CD14-positive monocyte (primary cell): Measurements from ENCODE around the gene RHOT2. TPM values are rescaled to one million over a fixed set of nuclear protein-coding genes. Genes with fewer than 3 reads are reported as not detected.

Experiments
- DNase-seq, 3 donors: peaks; one replicate each; pipeline ENCODE4 v3.0.0-alpha.2; 2011 to 2022
- H2AFZ ChIP-seq: 2 replicates; pipeline ENCODE4 v1.6.0; 2012; ENCODE audit warnings: mild to moderate bottlenecking, low read depth, low read length, inconsistent platforms; ENCODE audit not compliant: insufficient read depth, poor library complexity, severe bottlenecking
- H3K27ac ChIP-seq, 2 donors: 1 replicate in 1 of 2; 2 replicates in 1 of 2; pipeline ENCODE4 v1.5.1; 2012 to 2013; ENCODE audit warnings: low read length in 2 of 2, control low read depth in 1 of 2, inconsistent platforms in 1 of 2, low read depth in 1 of 2, mild to moderate bottlenecking in 1 of 2
- H3K27me3 ChIP-seq, 2 donors: one replicate each; pipeline versions ENCODE4 v1.6.0 to v1.6.1; 2011 to 2013; ENCODE audit warnings: low read length in 2 of 2; ENCODE audit not compliant: control insufficient read depth in 2 of 2, insufficient read depth in 2 of 2
- H3K36me3 ChIP-seq, 2 donors: replicated peaks in 1 of 2; 1 replicate in 1 of 2; 2 replicates in 1 of 2; pipeline versions ENCODE4 v1.5.1 to v1.6.1; 2012 to 2013; ENCODE audit warnings: low read length in 2 of 2, control low read depth in 1 of 2, inconsistent platforms in 1 of 2, mild to moderate bottlenecking in 1 of 2; ENCODE audit not compliant: insufficient read depth in 2 of 2, control insufficient read depth in 1 of 2
- H3K4me1 ChIP-seq, 2 donors: 1 replicate in 1 of 2; 2 replicates in 1 of 2; pipeline versions ENCODE4 v1.5.1 to v1.6.1; 2012 to 2013; ENCODE audit warnings: low read length in 2 of 2, control low read depth in 1 of 2, inconsistent platforms in 1 of 2, mild to moderate bottlenecking in 1 of 2, moderate library complexity in 1 of 2; ENCODE audit not compliant: insufficient read depth in 2 of 2, control insufficient read depth in 1 of 2
- H3K4me2 ChIP-seq: replicated peaks from 2 replicates; pipeline ENCODE3; 2012; ENCODE audit warnings: low read length, moderate library complexity, mild to moderate bottlenecking; ENCODE audit not compliant: poor library complexity, severe bottlenecking; ENCODE audit errors: extremely low read depth
- H3K4me3 ChIP-seq, 3 experiments: fragments of 200-600 bp in 1 of 3; sonication (generic) in 1 of 3; replicated peaks in 1 of 3; 1 replicate in 2 of 3; 2 replicates in 1 of 3; pipeline ENCODE4 v1.5.1; 2011 to 2013; ENCODE audit warnings: low read length in 3 of 3, mild to moderate bottlenecking in 3 of 3, control low read depth in 2 of 3, low read depth in 2 of 3, inconsistent platforms in 1 of 3, moderate library complexity in 1 of 3
- H3K79me2 ChIP-seq: 2 replicates; pipeline ENCODE4 v1.6.0; 2012; ENCODE audit warnings: mild to moderate bottlenecking, control low read depth, inconsistent platforms, low read length, moderate library complexity; ENCODE audit not compliant: insufficient read depth
- H3K9ac ChIP-seq: 2 replicates; pipeline ENCODE4 v1.6.0; 2017; ENCODE audit warnings: low read length, mild to moderate bottlenecking; ENCODE audit not compliant: insufficient read depth, poor library complexity, severe bottlenecking
- H3K9me3 ChIP-seq, 2 donors: replicated peaks in 1 of 2; 1 replicate in 1 of 2; 2 replicates in 1 of 2; pipeline versions ENCODE4 v1.5.1 to v1.6.1; 2012 to 2013; ENCODE audit warnings: low read length in 2 of 2, control low read depth in 1 of 2; ENCODE audit not compliant: control insufficient read depth in 1 of 2, insufficient read depth in 1 of 2
- H4K20me1 ChIP-seq: 2 replicates; pipeline ENCODE4 v1.6.0; 2012; ENCODE audit warnings: mild to moderate bottlenecking, low read length, control low read depth, moderate library complexity; ENCODE audit not compliant: insufficient read depth
- H3K27ac Mint-ChIP-seq, 7 donors: one replicate each; pipeline ENCODE4 v1.8.0; 2020; ENCODE audit warnings: mild to moderate bottlenecking in 7 of 7, mixed read lengths in 7 of 7, moderate library complexity in 6 of 7, inconsistent platforms in 2 of 7
- H3K27me3 Mint-ChIP-seq, 3 donors: one replicate each; pipeline ENCODE4 v1.8.0; 2021 to 2022; ENCODE audit warnings: low read depth in 3 of 3, mild to moderate bottlenecking in 3 of 3, mixed read lengths in 3 of 3, moderate library complexity in 3 of 3, inconsistent platforms in 1 of 3
- H3K36me3 Mint-ChIP-seq, 2 donors: one replicate each; pipeline ENCODE4 v1.8.0; 2020; ENCODE audit warnings: mixed read lengths in 2 of 2, inconsistent platforms in 1 of 2, mild to moderate bottlenecking in 1 of 2
- H3K4me1 Mint-ChIP-seq: one replicate; pipeline ENCODE4 v1.8.0; 2020; ENCODE audit warnings: mild to moderate bottlenecking, mixed read lengths
- H3K4me3 Mint-ChIP-seq, 2 donors: one replicate each; pipeline ENCODE4 v1.8.0; 2020; ENCODE audit warnings: mild to moderate bottlenecking in 2 of 2, mixed read lengths in 2 of 2, moderate library complexity in 1 of 2
- H3K9me3 Mint-ChIP-seq, 7 donors: one replicate each; pipeline ENCODE4 v1.8.0; 2020 to 2022; ENCODE audit warnings: mixed read lengths in 7 of 7, mild to moderate bottlenecking in 6 of 7, moderate library complexity in 6 of 7, inconsistent platforms in 2 of 7
- WGBS: methylation state at CpG from one replicate; pipeline ENCODE4 v1.1.5; 2013; ENCODE audit warnings: missing lambda C conversion rate; ENCODE audit not compliant: insufficient coverage; 5-methylcytosine and 5-hydroxymethylcytosine counted together
- intact Hi-C, 2 donors: fragments of 100-400 bp; cut with micrococcal nuclease; formaldehyde crosslinking; loops; one replicate each; pipeline versions ENCODE4 v1.15.0 to v1.15.1; 2023
- polyA plus RNA-seq, 3 donors: library from polyadenylated mRNA; depleted of rRNA in 1 of 3; unstranded in 2 of 3; stranded (reverse) in 1 of 3; fragments of 300-500 nt in 2 of 3; fragments of >200 nt in 1 of 3; fragmentation: Illumina TruSeq in 2 of 3; gene quantifications; 1 replicate in 2 of 3; 2 replicates in 1 of 3; pipeline ENCODE4 v1.2.3, GENCODE V29; 2012 to 2021
- TF ChIP-seq, protein P1 (sequence below): fragments of 200-600 bp; IDR thresholded peaks from one replicate; pipeline ENCODE4 v1.8.0; 2022; ENCODE audit warnings: antibody characterized with exemption, mild to moderate bottlenecking

RHOT2 gene
- polyA plus RNA-seq, 3 donors = 25.4 to 276 (median 26.3) TPM

DNA sequence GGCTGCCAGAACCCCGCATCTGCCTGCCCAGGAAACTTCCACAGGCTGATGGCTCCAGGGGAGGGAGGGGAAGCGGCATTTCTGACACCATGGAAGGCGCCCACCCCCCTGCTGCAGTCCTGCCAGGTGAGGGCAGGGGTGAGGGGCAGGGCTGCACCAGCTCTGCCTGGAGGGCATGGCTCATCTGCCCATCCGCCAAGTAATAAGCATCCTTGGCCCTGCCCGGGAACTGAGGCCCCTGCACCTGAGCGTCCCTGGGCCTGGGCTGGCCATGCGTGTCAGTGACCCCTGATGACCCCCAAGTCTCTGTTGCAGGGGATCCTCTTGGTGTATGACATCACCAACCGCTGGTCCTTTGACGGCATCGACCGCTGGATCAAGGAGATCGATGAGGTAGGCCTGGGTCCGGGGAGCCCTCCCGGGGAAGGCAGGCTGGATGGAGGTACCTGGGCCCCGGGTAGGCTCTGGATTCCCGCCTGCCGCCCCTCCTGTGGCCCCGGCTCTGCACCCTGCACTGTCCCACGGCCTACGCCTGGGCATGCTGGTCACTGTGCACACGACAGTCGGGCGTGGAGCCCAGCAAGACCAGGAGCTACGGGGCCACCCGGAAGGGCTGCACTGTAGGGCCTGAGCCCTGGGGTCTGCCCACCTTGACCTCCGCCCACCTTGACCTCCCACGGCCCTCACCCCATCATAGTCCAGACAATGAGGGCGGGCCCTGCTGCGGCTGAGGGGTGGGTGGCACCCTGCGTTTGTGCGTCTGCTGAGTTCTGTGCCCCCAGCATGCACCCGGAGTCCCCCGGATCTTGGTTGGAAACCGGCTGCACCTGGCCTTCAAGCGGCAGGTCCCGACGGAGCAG lies 42.6 kb upstream of the RHOT2 start:
- TF ChIP-seq, protein P1, sequence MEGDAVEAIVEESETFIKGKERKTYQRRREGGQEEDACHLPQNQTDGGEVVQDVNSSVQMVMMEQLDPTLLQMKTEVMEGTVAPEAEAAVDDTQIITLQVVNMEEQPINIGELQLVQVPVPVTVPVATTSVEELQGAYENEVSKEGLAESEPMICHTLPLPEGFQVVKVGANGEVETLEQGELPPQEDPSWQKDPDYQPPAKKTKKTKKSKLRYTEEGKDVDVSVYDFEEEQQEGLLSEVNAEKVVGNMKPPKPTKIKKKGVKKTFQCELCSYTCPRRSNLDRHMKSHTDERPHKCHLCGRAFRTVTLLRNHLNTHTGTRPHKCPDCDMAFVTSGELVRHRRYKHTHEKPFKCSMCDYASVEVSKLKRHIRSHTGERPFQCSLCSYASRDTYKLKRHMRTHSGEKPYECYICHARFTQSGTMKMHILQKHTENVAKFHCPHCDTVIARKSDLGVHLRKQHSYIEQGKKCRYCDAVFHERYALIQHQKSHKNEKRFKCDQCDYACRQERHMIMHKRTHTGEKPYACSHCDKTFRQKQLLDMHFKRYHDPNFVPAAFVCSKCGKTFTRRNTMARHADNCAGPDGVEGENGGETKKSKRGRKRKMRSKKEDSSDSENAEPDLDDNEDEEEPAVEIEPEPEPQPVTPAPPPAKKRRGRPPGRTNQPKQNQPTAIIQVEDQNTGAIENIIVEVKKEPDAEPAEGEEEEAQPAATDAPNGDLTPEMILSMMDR = no peak
- Mint-ChIP-seq H3K36me3 (peaks cover 35 to 72% of the 10 kb centered on the region in 2 donors), H3K9me3 (peaks cover 0 to 3% (median 0%) of the 10 kb centered on the region in 7 donors), H3K4me1 (peaks cover 2% of the 10 kb centered on the region), H3K27me3 (peaks cover 0 to 2% (median 0%) of the 10 kb centered on the region in 3 donors), H3K27ac (no peak overlapping the region), H3K4me3 (no peak overlapping the region)
- H3K79me2 ChIP-seq = peaks cover 22% of the 10 kb centered on the region
- no peak overlapping the region for H2AFZ ChIP-seq
- intact Hi-C loops = no loop called here
- H4K20me1 ChIP-seq = peaks cover 81% of the 10 kb centered on the region
- H3K9me3 ChIP-seq = no peaks in the 10 kb centered on the region
- H3K27me3 ChIP-seq = no peaks in the 10 kb centered on the region
- H3K4me3 ChIP-seq = no peak overlapping the region
- H3K4me2 ChIP-seq = no peak overlapping the region
- H3K27ac ChIP-seq = no peak overlapping the region
- 98% methylated on average over 32 of the region's 37 CpGs for WGBS
- H3K9ac ChIP-seq = no peak overlapping the region
- H3K36me3 ChIP-seq = peaks cover 50 to 65% of the 10 kb centered on the region in 2 donors
- no peak for DNase-seq
- H3K4me1 ChIP-seq = peaks cover 2 to 10% of the 10 kb centered on the region in 2 donors

DNA sequence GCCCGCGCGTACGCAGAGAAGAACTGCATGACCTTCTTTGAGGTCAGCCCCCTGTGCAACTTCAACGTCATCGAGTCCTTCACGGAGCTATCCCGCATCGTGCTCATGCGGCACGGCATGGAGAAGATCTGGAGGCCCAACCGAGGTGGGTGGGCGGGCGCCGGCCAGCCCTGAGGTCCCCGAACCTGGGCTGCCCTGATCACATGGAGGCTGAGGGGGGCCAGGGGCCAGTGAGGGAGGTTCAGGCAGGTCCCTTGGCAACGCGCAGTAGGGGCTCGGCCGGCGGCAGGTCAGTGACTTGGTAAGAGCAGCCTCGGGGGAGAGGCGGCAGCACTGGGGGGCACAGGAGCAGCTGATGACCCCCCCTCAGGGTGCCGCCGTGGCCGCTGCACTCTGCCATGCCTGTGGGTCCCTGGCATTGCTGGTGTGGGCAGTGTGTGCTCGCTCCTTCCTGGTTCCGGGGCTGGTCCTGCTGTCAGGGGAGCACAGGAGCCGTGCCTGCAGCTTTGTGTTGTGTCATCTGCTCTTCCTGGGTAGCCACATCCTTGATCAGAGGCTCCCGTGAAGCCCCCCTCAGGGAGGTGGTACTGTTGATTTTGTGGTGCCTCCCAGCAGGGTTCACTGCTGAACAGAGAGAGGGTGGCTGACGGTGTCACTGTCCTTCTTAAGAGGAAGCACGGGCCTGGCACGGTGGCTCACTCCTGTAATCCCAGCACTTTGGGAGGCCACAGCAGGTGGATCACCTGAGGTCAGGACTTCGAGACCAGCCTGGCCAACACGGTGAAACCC lies 41.8 kb upstream of the RHOT2 start:
- 95% methylated on average over 31 of the region's 35 CpGs for WGBS
- H3K79me2 ChIP-seq = peaks cover 18% of the 10 kb centered on the region
- H3K27me3 Mint-ChIP-seq = peaks cover 2 to 6% (median 2%) of the 10 kb centered on the region in 3 donors
- H3K27ac ChIP-seq = no peak overlapping the region
- no peak overlapping the region for H2AFZ ChIP-seq
- intact Hi-C loops = no loop called here
- H3K4me3 Mint-ChIP-seq = no peak overlapping the region
- no peaks in the 10 kb centered on the region for H3K9me3 ChIP-seq
- H3K9me3 Mint-ChIP-seq = peaks cover 0 to 3% (median 0%) of the 10 kb centered on the region in 7 donors
- peaks cover 48 to 60% of the 10 kb centered on the region in 2 donors for H3K36me3 ChIP-seq
- H3K9ac ChIP-seq = no peak overlapping the region
- no peak overlapping the region for H3K27ac Mint-ChIP-seq
- no peak overlapping the region for H3K4me3 ChIP-seq
- peaks cover 2% of the 10 kb centered on the region for H3K4me1 Mint-ChIP-seq
- H3K36me3 Mint-ChIP-seq = peaks cover 35 to 66% of the 10 kb centered on the region in 2 donors
- no peaks in the 10 kb centered on the region for H3K27me3 ChIP-seq
- DNase-seq = no peak
- no peak overlapping the region for H3K4me2 ChIP-seq
- TF ChIP-seq, protein P1 = no peak
- H3K4me1 ChIP-seq = peaks cover 4 to 17% of the 10 kb centered on the region in 2 donors
- peaks cover 81% of the 10 kb centered on the region for H4K20me1 ChIP-seq
